HCT116 (cell line): Measurements from ENCODE around the gene ANXA10. TPM values are rescaled to one million over a fixed set of nuclear protein-coding genes. Genes with fewer than 3 reads are reported as not detected.
A peak's percentile ranks its signal among the peaks of the same experiment; 100 is the strongest.
"Not testable (repeated sequence)": the region's sequence is repeated elsewhere in the genome, so short reads cannot be mapped to it uniquely, and the experiment has no call there.

ENCODE experiments used
- ATAC-seq: fragments of 200-7000 bp; cut with Tn5 transposase; 2 replicates; pipeline ENCODE4 v1.9.1; 2020; ENCODE audit warnings: mild to moderate bottlenecking, moderate library complexity
- BruUV-seq: library from RNA; stranded (reverse); fragments of 400-500 nt; replicated peaks from 2 replicates; lab custom pipeline; 2021; lab: Mats Ljungman, UMichigan
- CTCF ChIA-PET: fragments of 300-600 bp; sonication (Branson Sonifier 250); formaldehyde crosslinking; loops from one replicate; lab custom pipeline; 2021; ENCODE audit warnings: antibody characterized with exemption; lab: Charles Lee
- POLR2A ChIA-PET: fragments of 300-600, 350-600 bp; sonication (Branson Sonifier 250); formaldehyde crosslinking; loops from one replicate; lab custom pipeline; 2021; ENCODE audit warnings: antibody characterized with exemption; lab: Charles Lee
- RAD21 ChIA-PET, 2 experiments: fragments of 300-600 bp; sonication (Branson Sonifier 250); formaldehyde crosslinking; loops; one replicate each; lab custom pipeline; 2023; ENCODE audit warnings: low total read pairs in 2 of 2; ENCODE audit not compliant: uncharacterized antibody in 2 of 2, unreplicated experiment in 2 of 2, low non-redundant PET in 1 of 2; lab: Charles Lee
- DNase-seq: peaks from one replicate; pipeline ENCODE4 v3.0.0-alpha.2; 2010; ENCODE audit warnings: low read depth, low spot score
- H2AFZ ChIP-seq: fragments of 200-600 bp; shearing (Covaris generic), sonication (generic); 2 replicates; pipeline ENCODE4 v1.6.1; 2017; ENCODE audit warnings: low read depth, mixed run types, mixed read lengths, antibody characterized with exemption, low read length; ENCODE audit not compliant: poor library complexity, severe bottlenecking
- H3K27ac ChIP-seq: 2 replicates; pipeline ENCODE4 v1.5.1; 2012; ENCODE audit warnings: low read depth, low read length
- H3K27me3 ChIP-seq: fragments of 200-600 bp; sonication (generic); 2 replicates; pipeline ENCODE4 v1.6.1; 2016; ENCODE audit warnings: mixed run types, low read length, mixed read lengths; ENCODE audit not compliant: insufficient read depth
- H3K36me3 ChIP-seq, 2 experiments: fragments of 200-500 bp in 1 of 2; fragments of 200-600 bp in 1 of 2; sonication (Bioruptor generic) in 1 of 2; sonication (generic) in 1 of 2; 2 replicates each; pipeline versions ENCODE4 v1.5.1 to v1.6.1; 2014 to 2016; ENCODE audit warnings: low read length in 2 of 2, inconsistent platforms in 1 of 2, mixed read lengths in 1 of 2, mixed run types in 1 of 2; ENCODE audit not compliant: insufficient read depth in 2 of 2, control insufficient read depth in 1 of 2
- H3K4me1 ChIP-seq, 2 experiments: fragments of 200-600 bp in 1 of 2; sonication (generic) in 1 of 2; 2 replicates each; pipeline versions ENCODE4 v1.5.1 to v1.6.1; 2012 to 2017; ENCODE audit warnings: low read length in 2 of 2, inconsistent platforms in 1 of 2, mild to moderate bottlenecking in 1 of 2, mixed read lengths in 1 of 2, mixed run types in 1 of 2, moderate library complexity in 1 of 2; ENCODE audit not compliant: insufficient read depth in 2 of 2, control insufficient read depth in 1 of 2
- H3K4me2 ChIP-seq: fragments of 200-600 bp; sonication (generic); 2 replicates; pipeline ENCODE4 v1.6.1; 2017; ENCODE audit warnings: mixed run types, low read length, mixed read lengths
- H3K4me3 ChIP-seq, 2 experiments: fragments of 200-600 bp in 1 of 2; sonication (generic) in 1 of 2; replicated peaks in 1 of 2; 2 replicates each; pipeline ENCODE4 v1.5.1; 2011 to 2016; ENCODE audit warnings: low read length in 2 of 2, control low read depth in 1 of 2, low read depth in 1 of 2, mild to moderate bottlenecking in 1 of 2, mixed read lengths in 1 of 2, mixed run types in 1 of 2
- H3K79me2 ChIP-seq: fragments of 200-600 bp; sonication (generic); 2 replicates; pipeline ENCODE4 v1.6.1; 2017; ENCODE audit warnings: mild to moderate bottlenecking, mixed run types, low read length, moderate library complexity, mixed read lengths; ENCODE audit not compliant: insufficient read depth
- H3K9ac ChIP-seq: fragments of 200-600 bp; sonication (generic); 2 replicates; pipeline ENCODE4 v1.6.1; 2016; ENCODE audit warnings: low read length, mixed read lengths
- H3K9me2 ChIP-seq: fragments of 200-600 bp; sonication (generic), shearing (Covaris generic); 2 replicates; pipeline ENCODE4 v1.6.1; 2017; ENCODE audit warnings: mixed run types, mild to moderate bottlenecking, moderate library complexity; ENCODE audit not compliant: insufficient read depth
- H3K9me3 ChIP-seq, 2 experiments: fragments of 200-500 bp in 1 of 2; fragments of 200-600 bp in 1 of 2; sonication (Bioruptor generic) in 1 of 2; sonication (generic) in 1 of 2; 2 replicates each; pipeline ENCODE4 v1.6.1; 2014 to 2017; ENCODE audit warnings: low read length in 2 of 2, mixed read lengths in 2 of 2, inconsistent platforms in 1 of 2, low read depth in 1 of 2, mild to moderate bottlenecking in 1 of 2, mixed run types in 1 of 2, moderate library complexity in 1 of 2; ENCODE audit not compliant: control insufficient read depth in 1 of 2, insufficient read depth in 1 of 2
- H4K20me1 ChIP-seq: fragments of 200-600 bp; sonication (generic), shearing (Covaris generic); 2 replicates; pipeline ENCODE4 v1.6.1; 2017; ENCODE audit warnings: mixed run types, mild to moderate bottlenecking, moderate library complexity; ENCODE audit not compliant: insufficient read depth
- CBX3 ChIP-seq: IDR thresholded peaks from 2 replicates; pipeline ENCODE4 v1.6.1; 2012; ENCODE audit warnings: low read depth
- CEBPB ChIP-seq: IDR thresholded peaks from 2 replicates; pipeline ENCODE4 v1.6.1; 2012; ENCODE audit warnings: low read depth
- ELF1 ChIP-seq: IDR thresholded peaks from 2 replicates; pipeline ENCODE4 v1.6.1; 2012; ENCODE audit warnings: low read depth, borderline replicate concordance
- FOSL1 ChIP-seq: IDR thresholded peaks from 2 replicates; pipeline ENCODE4 v1.6.1; 2012; ENCODE audit warnings: low read depth
- JUND ChIP-seq: IDR thresholded peaks from 2 replicates; pipeline ENCODE4 v1.6.1; 2012
- POLR2AphosphoS5 ChIP-seq: IDR thresholded peaks from 2 replicates; pipeline ENCODE4 v1.6.1; 2011; ENCODE audit warnings: mild to moderate bottlenecking, low read depth, low read length, moderate library complexity
- SIN3A ChIP-seq: IDR thresholded peaks from 2 replicates; pipeline ENCODE4 v1.6.1; 2012; ENCODE audit warnings: low read depth
- SP1 ChIP-seq: IDR thresholded peaks from 2 replicates; pipeline ENCODE4 v1.6.1; 2012; ENCODE audit warnings: low read depth
- SRF ChIP-seq: IDR thresholded peaks from 2 replicates; pipeline ENCODE4 v1.6.1; 2012; ENCODE audit warnings: low read depth
- ZFX ChIP-seq: fragments of 450-650 bp; IDR thresholded peaks from 2 replicates; pipeline ENCODE4 v1.6.1; 2017
- ZNF274 ChIP-seq: fragments of 200-500 bp; sonication (Bioruptor generic); IDR thresholded peaks from 2 replicates; pipeline ENCODE4 v1.6.1; 2014; ENCODE audit warnings: mild to moderate bottlenecking, low read depth, low read length, inconsistent platforms
- intact Hi-C: fragments of 100-400 bp; cut with micrococcal nuclease; formaldehyde crosslinking; loops from 2 replicates; pipeline ENCODE4 v1.10.0; 2022
- total RNA-seq: library from RNA; stranded (reverse); gene quantifications from one replicate; pipeline ENCODE4 v1.2.1, GENCODE V29; 2021; ENCODE audit not compliant: unreplicated experiment
- TF ChIP-seq, protein P1 (sequence below): IDR thresholded peaks from 2 replicates; pipeline ENCODE4 v1.6.1; 2012
- TF ChIP-seq, protein P2 (sequence below): IDR thresholded peaks from 2 replicates; pipeline ENCODE4 v1.6.1; 2011; ENCODE audit warnings: mild to moderate bottlenecking, low read length, moderate library complexity; ENCODE audit not compliant: insufficient replicate concordance; ENCODE audit errors: extremely low read depth
- TF ChIP-seq, protein P3 (sequence below): IDR thresholded peaks from 2 replicates; pipeline ENCODE4 v1.6.1; 2012
- TF ChIP-seq, protein P4 (sequence below), 3 experiments: fragments of 200-600 bp in 1 of 3; sonication (generic) in 1 of 3; IDR thresholded peaks in 2 of 3; conservative IDR thresholded peaks in 1 of 3; 2 replicates each; pipeline ENCODE4 v1.5.1; 2012 to 2017; ENCODE audit warnings: low read depth in 2 of 3, low read length in 2 of 3, antibody characterized with exemption in 1 of 3, borderline replicate concordance in 1 of 3, control low read depth in 1 of 3, mild to moderate bottlenecking in 1 of 3, mixed read lengths in 1 of 3, mixed run types in 1 of 3, moderate library complexity in 1 of 3; ENCODE audit not compliant: insufficient read depth in 1 of 3

The ANXA10 gene
- total RNA-seq, 1 experiment from 2014 or later, result 15.1 TPM

DNA sequence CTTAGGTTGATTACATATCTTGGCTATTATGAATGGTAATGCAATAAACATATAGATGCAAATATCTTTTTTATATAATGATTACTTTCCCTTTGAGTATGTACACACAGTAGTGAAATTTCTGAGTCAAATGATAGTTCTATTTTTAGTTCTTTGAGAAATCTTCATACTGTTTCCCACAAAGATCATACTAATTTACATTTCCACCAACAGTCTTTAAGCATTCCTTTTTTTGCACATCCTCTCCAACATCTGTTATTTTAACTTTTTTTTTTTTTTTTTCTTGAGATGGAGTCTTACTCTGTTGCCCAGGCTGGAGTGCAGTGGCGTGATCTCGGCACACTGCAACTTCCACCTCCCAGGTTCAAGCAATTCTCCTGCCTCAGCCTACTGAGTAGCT, 45.4 kb downstream of the ANXA10 start:
- H3K79me2 ChIP-seq, ATAC-seq, H4K20me1 ChIP-seq, RAD21 ChIA-PET, BruUV-seq, CTCF ChIA-PET, H2AFZ ChIP-seq, H3K4me3 ChIP-seq, DNase-seq, H3K9ac ChIP-seq, H3K4me2 ChIP-seq, intact Hi-C loops, H3K36me3 ChIP-seq, H3K9me3 ChIP-seq, H3K9me2 ChIP-seq, H3K27me3 ChIP-seq: not testable (repeated sequence)
- POLR2A ChIA-PET, result interaction anchor here (0.6 kb wide), 1 partner anchor 1138 kb away, joined by 3 read pairs; no protein-coding TSS in a partner anchor
- TF ChIP-seq, protein P1, sequence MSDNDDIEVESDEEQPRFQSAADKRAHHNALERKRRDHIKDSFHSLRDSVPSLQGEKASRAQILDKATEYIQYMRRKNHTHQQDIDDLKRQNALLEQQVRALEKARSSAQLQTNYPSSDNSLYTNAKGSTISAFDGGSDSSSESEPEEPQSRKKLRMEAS, result 0 out of 2 replicates have a peak, but pooled peaks have one; percentile 16
- peak overlapping the region; percentile 57 for H3K27ac ChIP-seq
- peaks cover 14 to 19% of the 10 kb centered on the region in 2 experiments for H3K4me1 ChIP-seq

DNA sequence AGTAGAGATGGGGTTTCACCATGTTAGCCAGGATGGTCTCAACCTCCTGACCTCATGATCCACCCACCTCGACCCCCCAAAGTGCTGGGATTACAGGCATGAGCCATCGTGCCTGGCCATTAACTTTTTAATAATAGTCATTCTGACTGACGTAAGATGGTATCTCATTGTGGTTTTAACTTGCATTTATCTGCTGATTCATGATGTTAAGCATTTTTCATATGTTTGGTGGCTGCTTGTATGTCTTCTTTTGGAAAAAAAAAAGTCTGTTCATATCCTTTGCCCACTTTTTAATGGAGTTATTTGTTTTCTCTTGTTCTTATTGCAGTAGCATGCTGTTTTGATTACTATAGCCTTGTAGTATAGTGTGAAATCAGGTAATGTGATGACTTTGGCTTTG, 45.8 kb downstream of the ANXA10 start:
- DNase-seq, result peak; percentile 19
- no peaks in the 10 kb centered on the region for H3K9me2 ChIP-seq
- peak overlapping the region; percentile 17; the same call in 1 of the 2 replicates for H3K4me2 ChIP-seq
- TF ChIP-seq, protein P2, sequence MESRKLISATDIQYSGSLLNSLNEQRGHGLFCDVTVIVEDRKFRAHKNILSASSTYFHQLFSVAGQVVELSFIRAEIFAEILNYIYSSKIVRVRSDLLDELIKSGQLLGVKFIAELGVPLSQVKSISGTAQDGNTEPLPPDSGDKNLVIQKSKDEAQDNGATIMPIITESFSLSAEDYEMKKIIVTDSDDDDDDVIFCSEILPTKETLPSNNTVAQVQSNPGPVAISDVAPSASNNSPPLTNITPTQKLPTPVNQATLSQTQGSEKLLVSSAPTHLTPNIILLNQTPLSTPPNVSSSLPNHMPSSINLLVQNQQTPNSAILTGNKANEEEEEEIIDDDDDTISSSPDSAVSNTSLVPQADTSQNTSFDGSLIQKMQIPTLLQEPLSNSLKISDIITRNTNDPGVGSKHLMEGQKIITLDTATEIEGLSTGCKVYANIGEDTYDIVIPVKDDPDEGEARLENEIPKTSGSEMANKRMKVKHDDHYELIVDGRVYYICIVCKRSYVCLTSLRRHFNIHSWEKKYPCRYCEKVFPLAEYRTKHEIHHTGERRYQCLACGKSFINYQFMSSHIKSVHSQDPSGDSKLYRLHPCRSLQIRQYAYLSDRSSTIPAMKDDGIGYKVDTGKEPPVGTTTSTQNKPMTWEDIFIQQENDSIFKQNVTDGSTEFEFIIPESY, result no peak
- TF ChIP-seq SRF (no peak), ZFX (no peak), CBX3 (no peak), SIN3A (no peak), CEBPB (no peak), JUND (no peak; the same call in 1 of the 2 replicates), FOSL1 (0 out of 2 replicates have a peak, but pooled peaks have one; percentile 29), POLR2AphosphoS5 (no peak), ZNF274 (no peak), SP1 (peak; percentile 52; the same call in 1 of the 2 replicates), ELF1 (no peak)
- TF ChIP-seq, protein P1, result no peak
- TF ChIP-seq, protein P3, sequence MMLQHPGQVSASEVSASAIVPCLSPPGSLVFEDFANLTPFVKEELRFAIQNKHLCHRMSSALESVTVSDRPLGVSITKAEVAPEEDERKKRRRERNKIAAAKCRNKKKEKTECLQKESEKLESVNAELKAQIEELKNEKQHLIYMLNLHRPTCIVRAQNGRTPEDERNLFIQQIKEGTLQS, result no peak
- TF ChIP-seq, protein P4, sequence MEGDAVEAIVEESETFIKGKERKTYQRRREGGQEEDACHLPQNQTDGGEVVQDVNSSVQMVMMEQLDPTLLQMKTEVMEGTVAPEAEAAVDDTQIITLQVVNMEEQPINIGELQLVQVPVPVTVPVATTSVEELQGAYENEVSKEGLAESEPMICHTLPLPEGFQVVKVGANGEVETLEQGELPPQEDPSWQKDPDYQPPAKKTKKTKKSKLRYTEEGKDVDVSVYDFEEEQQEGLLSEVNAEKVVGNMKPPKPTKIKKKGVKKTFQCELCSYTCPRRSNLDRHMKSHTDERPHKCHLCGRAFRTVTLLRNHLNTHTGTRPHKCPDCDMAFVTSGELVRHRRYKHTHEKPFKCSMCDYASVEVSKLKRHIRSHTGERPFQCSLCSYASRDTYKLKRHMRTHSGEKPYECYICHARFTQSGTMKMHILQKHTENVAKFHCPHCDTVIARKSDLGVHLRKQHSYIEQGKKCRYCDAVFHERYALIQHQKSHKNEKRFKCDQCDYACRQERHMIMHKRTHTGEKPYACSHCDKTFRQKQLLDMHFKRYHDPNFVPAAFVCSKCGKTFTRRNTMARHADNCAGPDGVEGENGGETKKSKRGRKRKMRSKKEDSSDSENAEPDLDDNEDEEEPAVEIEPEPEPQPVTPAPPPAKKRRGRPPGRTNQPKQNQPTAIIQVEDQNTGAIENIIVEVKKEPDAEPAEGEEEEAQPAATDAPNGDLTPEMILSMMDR (IDR thresholded peaks at IDR 0.05 in 2 of 3, conservative IDR thresholded peaks at IDR 0.05 in 1 of 3; ENCODE audit: borderline replicate concordance in 1 of 3, insufficient read depth in 1 of 3, low read depth in 2 of 3, low read length in 2 of 3), result no peak
- H3K79me2 ChIP-seq, result no peaks in the 10 kb centered on the region
- peak overlapping the region; percentile 57; the same call in 1 of the 2 replicates for H3K27ac ChIP-seq
- H3K27me3 ChIP-seq, result no peaks in the 10 kb centered on the region
- BruUV-seq, result no TSS peak
- CTCF ChIA-PET, result no interaction called here
- RAD21 ChIA-PET, result no interaction called here
- H3K36me3 ChIP-seq, result no peaks in the 10 kb centered on the region
- H3K4me3 ChIP-seq, result no peak overlapping the region
- H2AFZ ChIP-seq, result peak overlapping the region; percentile 50
- peaks cover 14 to 19% of the 10 kb centered on the region in 2 experiments for H3K4me1 ChIP-seq
- no peak overlapping the region for H3K9ac ChIP-seq
- POLR2A ChIA-PET, result no interaction called here
- H4K20me1 ChIP-seq, result no peaks in the 10 kb centered on the region; the same call in 1 of the 2 replicates
- intact Hi-C loops, result no loop called here
- no peaks in the 10 kb centered on the region for H3K9me3 ChIP-seq
- ATAC-seq, result peak; percentile 47; the same call in 1 of the 2 replicates
